DMS79 (cell line): ENCODE results near the gene DNAJB4.
"Not testable (repeated sequence)": the region's sequence is repeated elsewhere in the genome, so short reads cannot be mapped to it uniquely, and the experiment has no call there.

Experiments
- DNase-seq: peaks from one replicate; lab custom pipeline; 2025; lab: John Stamatoyannopoulos, UW

Gene DNAJB4

GRCh38 chr1:78004719-78005447 lies at the start of gene DNAJB4:
Gene DNAJB4 (plus strand): TSS chr1:78004939. CDS start chr1:78005111, 172 bp downstream.
- no peak for DNase-seq

GRCh38 chr1:77955709-77956108 lies 49.0 kb upstream of the DNAJB4 start:
- DNase-seq = no peak

- DNase-seq = no peak
Observed at GRCh38 chr1:77956464-77956863, 48.3 kb upstream of the DNAJB4 start.

- no peak for DNase-seq
Observed at GRCh38 chr1:77958391-77958790, 46.3 kb upstream of the DNAJB4 start.

GRCh38 chr1:77958850-77959249 lies 45.9 kb upstream of the DNAJB4 start:
- no peak for DNase-seq

- DNase-seq = no peak
Observed at GRCh38 chr1:77961392-77961791, 43.3 kb upstream of the DNAJB4 start.

GRCh38 chr1:77966291-77966690 lies 38.4 kb upstream of the DNAJB4 start:
- DNase-seq = no peak

- no peak for DNase-seq
Observed at GRCh38 chr1:77970192-77970591, 34.5 kb upstream of the DNAJB4 start.

GRCh38 chr1:77972080-77972479 lies 32.7 kb upstream of the DNAJB4 start:
- no peak for DNase-seq

GRCh38 chr1:77975386-77975785 lies 29.4 kb upstream of the DNAJB4 start:
- no peak for DNase-seq

- DNase-seq = no peak
Observed at GRCh38 chr1:77975907-77976306, 28.8 kb upstream of the DNAJB4 start.

- no peak for DNase-seq
Observed at GRCh38 chr1:77976433-77977076, 28.2 kb upstream of the DNAJB4 start.

GRCh38 chr1:77977989-77978292 lies 26.8 kb upstream of the DNAJB4 start:
- DNase-seq = no peak

- DNase-seq = peak; percentile 88
Observed at GRCh38 chr1:77978293-77978968, 26.3 kb upstream of the DNAJB4 start.

GRCh38 chr1:77978969-77979876 lies 25.5 kb upstream of the DNAJB4 start, which contains the start of gene FUBP1:
Gene FUBP1 (minus strand): TSS chr1:77979072. CDS start chr1:77979004, 68 bp downstream.
- DNase-seq = peak; percentile 95

GRCh38 chr1:77983352-77983996 lies 21.3 kb upstream of the DNAJB4 start:
- DNase-seq = not testable (repeated sequence)

- DNase-seq = no peak
Observed at GRCh38 chr1:77983997-77984355, 20.8 kb upstream of the DNAJB4 start.

GRCh38 chr1:77984629-77985028 lies 20.1 kb upstream of the DNAJB4 start:
- no peak for DNase-seq

- no peak for DNase-seq
Observed at GRCh38 chr1:77986810-77987209, 17.9 kb upstream of the DNAJB4 start.

- no peak for DNase-seq
Observed at GRCh38 chr1:77987919-77988318, 16.8 kb upstream of the DNAJB4 start.

- no peak for DNase-seq
Observed at GRCh38 chr1:77989744-77990143, 15.0 kb upstream of the DNAJB4 start.
